Tracheal epithelial cell (primary cell): ENCODE measurements around the gene WIZ. TPM values are rescaled to one million over a fixed set of nuclear protein-coding genes. Genes with fewer than 3 reads are reported as not detected.

Experiments used
- total RNA-seq: library from RNA; depleted of rRNA; stranded (reverse); fragments of >200 nt; gene quantifications from 2 replicates; pipeline ENCODE4 v1.2.1, GENCODE V29; 2014

WIZ gene
- 8.4 and 8.7 TPM in 2 replicates for total RNA-seq

GRCh38 chr19:15449620-15450527, at the start of gene WIZ:
TSS of gene WIZ (minus strand) at chr19:15449956. CDS start at chr19:15448307, 1,649 bp downstream.

GRCh38 chr19:15479391-15480345, 29.9 kb upstream of the WIZ start, which contains the start of gene PGLYRP2:
TSS of gene PGLYRP2 (minus strand) at chr19:15479501. CDS start at chr19:15479371, 130 bp downstream.

GRCh38 chr19:15464394-15465385, 14.9 kb upstream of the WIZ start, which contains the start of gene RASAL3:
TSS of gene RASAL3 (minus strand) at chr19:15464544. CDS start at chr19:15464358, 186 bp downstream.

GRCh38 chr19:15418579-15419412, 31.0 kb downstream of the WIZ start, which contains the start of gene AKAP8L:
TSS of gene AKAP8L (minus strand) at chr19:15418988. CDS start at chr19:15418923, 65 bp downstream.

GRCh38 chr19:15379083-15379998, 70.4 kb downstream of the WIZ start, which contains the start of gene AKAP8:
TSS of gene AKAP8 (minus strand) at chr19:15379787. CDS start at chr19:15379731, 56 bp downstream.

Other genes with a start within 250 kb of the WIZ start
- 133 and 141 TPM in 2 replicates for gene NOTCH3, start 249.0 kb downstream of the WIZ start, total RNA-seq
- 0.21 and 0.72 TPM in 2 replicates for gene EPHX3, start 217.5 kb downstream of the WIZ start, total RNA-seq
- 8.7 and 13.7 TPM in 2 replicates for gene BRD4, start 117.4 kb downstream of the WIZ start, total RNA-seq
- gene AKAP8, start 70.2 kb downstream of the WIZ start, total RNA-seq = 15.4 and 16.2 TPM in 2 replicates
- gene AKAP8L, start 31.0 kb downstream of the WIZ start, total RNA-seq = 44.8 and 61.2 TPM in 2 replicates
- gene RASAL3, start 14.6 kb upstream of the WIZ start, total RNA-seq = not detected in 2 replicates
- not detected in 2 replicates for gene PGLYRP2, start 29.5 kb upstream of the WIZ start, total RNA-seq
- gene CYP4F22, start 58.6 kb upstream of the WIZ start, total RNA-seq = not detected in 2 replicates
- gene CYP4F8, start 165.3 kb upstream of the WIZ start, total RNA-seq = not detected in 2 replicates
- 0.48 and 6.0 TPM in 2 replicates for gene CYP4F3, start 190.9 kb upstream of the WIZ start, total RNA-seq
- 6.8 TPM in 1 of 2 replicates, not detected in the other for gene CYP4F12, start 223.1 kb upstream of the WIZ start, total RNA-seq